CD4-positive, alpha-beta T cell (primary cell): ENCODE measurements around the gene NPS. TPM values are rescaled to one million over a fixed set of nuclear protein-coding genes. Genes with fewer than 3 reads are reported as not detected.

Experiments used
- ATAC-seq: fragments of 200-7000 bp; cut with Tn5 transposase; one replicate; pipeline ENCODE4 v1.10.0; 2022; ENCODE audit warnings: mild to moderate bottlenecking; ENCODE audit not compliant: poor library complexity
- CTCF ChIA-PET: fragments of 350-600 bp; sonication (Branson Sonifier 250); formaldehyde crosslinking; loops from one replicate; lab custom pipeline; 2021; ENCODE audit warnings: antibody characterized with exemption, inconsistent platforms; lab: Charles Lee
- POLR2A ChIA-PET: fragments of 350-600 bp; sonication (Branson Sonifier 250); formaldehyde crosslinking; loops from one replicate; lab custom pipeline; 2021; ENCODE audit warnings: antibody characterized with exemption, inconsistent platforms; lab: Charles Lee
- DNase-seq, 14 experiments: peaks; one replicate each; pipeline ENCODE4 v3.0.0-alpha.2; 2013 to 2020; ENCODE audit warnings: mixed read lengths in 2 of 14
- H3K27ac ChIP-seq, 2 donors: one replicate each; pipeline versions ENCODE4 v1.5.1 to v1.7.0; 2013; ENCODE audit warnings: low read length in 2 of 2, low read depth in 1 of 2, mild to moderate bottlenecking in 1 of 2
- H3K27me3 ChIP-seq, 2 experiments: 1 replicate in 1 of 2; 2 replicates in 1 of 2; pipeline versions ENCODE4 v1.6.1 to v1.7.0; 2013; ENCODE audit warnings: low read length in 2 of 2, control low read depth in 1 of 2, mild to moderate bottlenecking in 1 of 2, moderate library complexity in 1 of 2; ENCODE audit not compliant: insufficient read depth in 2 of 2, control insufficient read depth in 1 of 2
- H3K36me3 ChIP-seq: one replicate; pipeline ENCODE4 v1.6.1; 2013; ENCODE audit warnings: low read length, control low read depth; ENCODE audit not compliant: insufficient read depth
- H3K4me1 ChIP-seq: one replicate; pipeline ENCODE4 v1.6.1; 2013; ENCODE audit warnings: low read length, control low read depth; ENCODE audit not compliant: insufficient read depth
- H3K4me3 ChIP-seq: one replicate; pipeline ENCODE4 v1.5.1; 2013; ENCODE audit warnings: mild to moderate bottlenecking, low read length, moderate library complexity
- H3K9me3 ChIP-seq, 2 experiments: 1 replicate in 1 of 2; 2 replicates in 1 of 2; pipeline versions ENCODE4 v1.6.1 to v1.7.0; 2013; ENCODE audit warnings: low read length in 2 of 2, mild to moderate bottlenecking in 2 of 2, control low read depth in 1 of 2, moderate library complexity in 1 of 2; ENCODE audit not compliant: control insufficient read depth in 1 of 2, insufficient read depth in 1 of 2
- H3K27ac Mint-ChIP-seq: one replicate; pipeline ENCODE4 v1.8.0; 2020; ENCODE audit warnings: mixed read lengths
- H3K27me3 Mint-ChIP-seq: one replicate; pipeline ENCODE4 v1.8.0; 2021; ENCODE audit warnings: mixed read lengths
- H3K36me3 Mint-ChIP-seq: one replicate; pipeline ENCODE4 v1.8.0; 2021; ENCODE audit warnings: low read depth, mixed read lengths
- H3K4me1 Mint-ChIP-seq: one replicate; pipeline ENCODE4 v1.8.0; 2021; ENCODE audit warnings: low read depth, mixed read lengths
- H3K4me3 Mint-ChIP-seq: one replicate; pipeline ENCODE4 v1.8.0; 2020; ENCODE audit warnings: mild to moderate bottlenecking, mixed read lengths
- H3K9me3 Mint-ChIP-seq: one replicate; pipeline ENCODE4 v1.8.0; 2020; ENCODE audit warnings: mixed read lengths
- intact Hi-C, 2 experiments: fragments of 100-400 bp; cut with DNase I in 1 of 2; cut with micrococcal nuclease in 1 of 2; formaldehyde crosslinking; loops; one replicate each; pipeline versions ENCODE4 v1.15.1 to v1.9.0; 2023 to 2025; cut with DNase I, micrococcal nuclease
- total RNA-seq, 174 experiments: library from RNA in 2 of 174; stranded (reverse) in 2 of 174; gene quantifications; one replicate each; pipeline ENCODE4 v1.2.3 and lab custom pipeline; 2021 to 2026
- TF ChIP-seq, protein P1 (sequence below): fragments of 200-600 bp; IDR thresholded peaks from one replicate; pipeline ENCODE4 v1.8.0; 2022; ENCODE audit warnings: antibody characterized with exemption, mild to moderate bottlenecking

The NPS gene
- total RNA-seq, 2 experiments from 2014 or later, result not detected

DNA sequence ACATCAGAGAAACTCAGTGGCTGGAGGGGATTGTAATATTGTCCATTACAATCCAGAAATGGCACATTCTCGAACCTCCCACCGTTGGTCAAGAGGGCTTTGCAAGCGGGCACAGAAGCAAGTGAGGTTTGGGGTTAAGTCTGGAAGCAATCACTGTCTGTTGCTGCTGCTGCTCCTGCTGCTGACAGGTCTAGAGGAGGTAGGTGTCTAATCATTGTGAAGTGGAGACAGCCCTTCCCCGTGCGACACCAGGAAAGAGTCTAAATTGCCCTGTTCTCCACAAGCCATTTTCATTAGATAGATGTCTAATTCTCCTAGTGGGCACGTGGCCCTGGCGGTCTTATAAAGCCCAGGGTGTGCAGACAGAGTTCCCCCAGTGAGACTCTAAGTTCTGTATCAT, 43.5 kb downstream of the NPS start:
- H3K4me1 Mint-ChIP-seq, result no peaks in the 10 kb centered on the region
- ATAC-seq (no peak), DNase-seq (no peak)
- H3K9me3 ChIP-seq, result no peaks in the 10 kb centered on the region
- H3K4me3 Mint-ChIP-seq, result no peak overlapping the region
- H3K9me3 Mint-ChIP-seq, result peaks cover 6% of the 10 kb centered on the region
- ChIA-PET POLR2A (no interaction called here), CTCF (no interaction called here)
- TF ChIP-seq, protein P1, sequence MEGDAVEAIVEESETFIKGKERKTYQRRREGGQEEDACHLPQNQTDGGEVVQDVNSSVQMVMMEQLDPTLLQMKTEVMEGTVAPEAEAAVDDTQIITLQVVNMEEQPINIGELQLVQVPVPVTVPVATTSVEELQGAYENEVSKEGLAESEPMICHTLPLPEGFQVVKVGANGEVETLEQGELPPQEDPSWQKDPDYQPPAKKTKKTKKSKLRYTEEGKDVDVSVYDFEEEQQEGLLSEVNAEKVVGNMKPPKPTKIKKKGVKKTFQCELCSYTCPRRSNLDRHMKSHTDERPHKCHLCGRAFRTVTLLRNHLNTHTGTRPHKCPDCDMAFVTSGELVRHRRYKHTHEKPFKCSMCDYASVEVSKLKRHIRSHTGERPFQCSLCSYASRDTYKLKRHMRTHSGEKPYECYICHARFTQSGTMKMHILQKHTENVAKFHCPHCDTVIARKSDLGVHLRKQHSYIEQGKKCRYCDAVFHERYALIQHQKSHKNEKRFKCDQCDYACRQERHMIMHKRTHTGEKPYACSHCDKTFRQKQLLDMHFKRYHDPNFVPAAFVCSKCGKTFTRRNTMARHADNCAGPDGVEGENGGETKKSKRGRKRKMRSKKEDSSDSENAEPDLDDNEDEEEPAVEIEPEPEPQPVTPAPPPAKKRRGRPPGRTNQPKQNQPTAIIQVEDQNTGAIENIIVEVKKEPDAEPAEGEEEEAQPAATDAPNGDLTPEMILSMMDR, result no peak
- no peak overlapping the region for H3K27ac ChIP-seq
- no peak overlapping the region for H3K27ac Mint-ChIP-seq
- intact Hi-C loops, result no loop called here
- no peaks in the 10 kb centered on the region for H3K27me3 ChIP-seq
- H3K4me3 ChIP-seq, result no peak overlapping the region
- no peaks in the 10 kb centered on the region for H3K36me3 ChIP-seq
- peaks cover 25% of the 10 kb centered on the region for H3K27me3 Mint-ChIP-seq
- H3K36me3 Mint-ChIP-seq, result no peaks in the 10 kb centered on the region
- H3K4me1 ChIP-seq, result no peaks in the 10 kb centered on the region

DNA sequence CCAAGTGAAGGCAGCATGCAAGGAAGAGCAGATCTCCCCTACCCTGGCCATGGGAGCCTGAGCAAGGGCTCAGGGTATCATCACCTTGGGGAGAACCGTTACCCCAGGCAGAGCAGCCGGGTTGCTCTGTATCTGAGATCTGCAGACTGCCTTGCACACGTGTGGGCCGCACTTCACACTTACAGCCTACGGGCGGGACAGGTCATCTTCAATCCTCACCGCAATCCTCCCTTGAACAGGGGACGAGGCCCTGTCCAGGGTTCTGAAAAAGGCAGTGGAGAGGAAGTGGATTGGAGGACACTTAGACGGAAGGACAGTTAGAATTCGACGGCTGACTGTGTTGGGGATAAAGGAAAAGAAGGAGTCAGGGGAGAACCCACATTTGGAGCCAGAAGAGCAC, 51.4 kb downstream of the NPS start:
- ChIA-PET POLR2A (no interaction called here), CTCF (no interaction called here)
- intact Hi-C loops, result no loop called here
- no peaks in the 10 kb centered on the region for H3K9me3 ChIP-seq
- Mint-ChIP-seq H3K36me3 (no peaks in the 10 kb centered on the region), H3K4me3 (no peak overlapping the region), H3K4me1 (no peaks in the 10 kb centered on the region), H3K27ac (no peak overlapping the region), H3K27me3 (peaks cover 26% of the 10 kb centered on the region), H3K9me3 (peaks cover 3% of the 10 kb centered on the region)
- H3K4me3 ChIP-seq, result no peak overlapping the region
- no peaks in the 10 kb centered on the region for H3K27me3 ChIP-seq
- no peak overlapping the region for H3K27ac ChIP-seq
- TF ChIP-seq, protein P1, result no peak
- ATAC-seq (no peak), DNase-seq (no peak)
- H3K36me3 ChIP-seq, result no peaks in the 10 kb centered on the region
- no peaks in the 10 kb centered on the region for H3K4me1 ChIP-seq

Other genes with a start within 250 kb of the NPS start
- not detected for gene FOXI2, start 187.9 kb downstream of the NPS start, total RNA-seq